ENCODE results near the gene PTGES3. TPM values are rescaled to one million over a fixed set of nuclear protein-coding genes. Genes with fewer than 3 reads are reported as not detected.

Gene PTGES3
- total RNA-seq, 2 donors from 2014 or later, result 242 to 303 TPM

DNA sequence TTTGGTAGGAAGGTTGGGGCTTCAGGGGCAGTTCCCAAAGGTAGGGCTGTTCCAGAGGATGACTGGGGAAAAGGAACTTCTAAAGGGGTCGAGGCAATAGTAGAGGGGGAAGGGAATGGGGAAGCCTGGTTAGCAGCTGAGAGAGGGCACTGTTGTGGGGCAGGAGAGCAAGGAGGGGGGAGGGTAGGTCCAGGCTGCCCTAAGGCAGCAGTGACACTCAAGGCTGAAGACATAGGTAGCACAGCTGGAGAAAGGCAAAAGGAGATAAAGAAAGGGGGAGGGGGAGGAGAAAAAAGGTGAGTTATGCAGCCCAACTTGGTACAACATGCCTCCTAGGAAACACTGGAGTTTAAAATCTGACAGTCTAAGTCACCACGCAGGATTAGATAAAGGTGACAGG is 33.1 kb upstream of the PTGES3 start:
- Histone ChIP-seq H3K27me3 (no peaks in the 10 kb centered on the region), H3K9me3 (no peaks in the 10 kb centered on the region), H3K27ac (no peak overlapping the region), H3K4me1 (peaks cover 13% of the 10 kb centered on the region), H3K4me3 (no peak overlapping the region), H3K36me3 (peaks cover 5% of the 10 kb centered on the region), H3K9ac (ENCODE audit: low read depth in 2 of 2, low read length in 2 of 2) (no peak overlapping the region)
- TF ChIP-seq, protein P1, sequence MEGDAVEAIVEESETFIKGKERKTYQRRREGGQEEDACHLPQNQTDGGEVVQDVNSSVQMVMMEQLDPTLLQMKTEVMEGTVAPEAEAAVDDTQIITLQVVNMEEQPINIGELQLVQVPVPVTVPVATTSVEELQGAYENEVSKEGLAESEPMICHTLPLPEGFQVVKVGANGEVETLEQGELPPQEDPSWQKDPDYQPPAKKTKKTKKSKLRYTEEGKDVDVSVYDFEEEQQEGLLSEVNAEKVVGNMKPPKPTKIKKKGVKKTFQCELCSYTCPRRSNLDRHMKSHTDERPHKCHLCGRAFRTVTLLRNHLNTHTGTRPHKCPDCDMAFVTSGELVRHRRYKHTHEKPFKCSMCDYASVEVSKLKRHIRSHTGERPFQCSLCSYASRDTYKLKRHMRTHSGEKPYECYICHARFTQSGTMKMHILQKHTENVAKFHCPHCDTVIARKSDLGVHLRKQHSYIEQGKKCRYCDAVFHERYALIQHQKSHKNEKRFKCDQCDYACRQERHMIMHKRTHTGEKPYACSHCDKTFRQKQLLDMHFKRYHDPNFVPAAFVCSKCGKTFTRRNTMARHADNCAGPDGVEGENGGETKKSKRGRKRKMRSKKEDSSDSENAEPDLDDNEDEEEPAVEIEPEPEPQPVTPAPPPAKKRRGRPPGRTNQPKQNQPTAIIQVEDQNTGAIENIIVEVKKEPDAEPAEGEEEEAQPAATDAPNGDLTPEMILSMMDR (IDR thresholded peaks at IDR 0.05), result no peak
- DNase-seq, result no peak
- intact Hi-C loops (cut with DNase I), result loop anchor here (5.0 to 10.0 kb wide), 2 partner anchors 34 to 76 kb away; partner anchors contain the start of genes ATP5F1B and PTGES3

DNA sequence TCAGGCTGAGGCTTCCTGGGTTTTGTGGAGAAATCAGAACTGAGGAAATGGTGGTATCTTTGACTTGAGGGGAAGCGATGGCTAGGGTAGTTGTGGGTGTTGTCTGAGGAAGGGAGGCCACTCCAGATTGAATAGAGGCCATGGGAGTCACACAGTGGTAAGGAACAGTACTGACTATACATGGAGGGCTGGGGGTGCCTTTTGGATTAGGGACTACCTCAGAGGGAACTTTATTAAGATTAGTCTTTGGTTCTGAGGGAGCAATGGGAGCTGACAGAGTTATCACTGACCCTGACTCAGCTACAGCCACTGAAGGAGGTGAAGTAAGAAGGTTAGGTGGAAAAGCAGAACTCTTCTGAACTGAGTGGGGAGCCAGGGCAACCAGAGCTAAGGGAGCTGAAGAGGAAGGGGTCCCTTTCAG is 32.7 kb upstream of the PTGES3 start:
- no peaks in the 10 kb centered on the region for H3K9me3 ChIP-seq
- peaks cover 13% of the 10 kb centered on the region for H3K4me1 ChIP-seq
- peaks cover 5% of the 10 kb centered on the region for H3K36me3 ChIP-seq
- DNase-seq, result no peak
- no peak overlapping the region for H3K27ac ChIP-seq
- intact Hi-C loops (cut with DNase I), result loop anchor here (5.0 to 10.0 kb wide), 2 partner anchors 33 to 76 kb away; partner anchors contain the start of genes ATP5F1B and PTGES3
- TF ChIP-seq, protein P1 (IDR thresholded peaks at IDR 0.05), result no peak
- H3K27me3 ChIP-seq, result no peaks in the 10 kb centered on the region
- no peak overlapping the region for H3K4me3 ChIP-seq
- H3K9ac ChIP-seq (ENCODE audit: low read depth in 2 of 2, low read length in 2 of 2), result no peak overlapping the region

DNA sequence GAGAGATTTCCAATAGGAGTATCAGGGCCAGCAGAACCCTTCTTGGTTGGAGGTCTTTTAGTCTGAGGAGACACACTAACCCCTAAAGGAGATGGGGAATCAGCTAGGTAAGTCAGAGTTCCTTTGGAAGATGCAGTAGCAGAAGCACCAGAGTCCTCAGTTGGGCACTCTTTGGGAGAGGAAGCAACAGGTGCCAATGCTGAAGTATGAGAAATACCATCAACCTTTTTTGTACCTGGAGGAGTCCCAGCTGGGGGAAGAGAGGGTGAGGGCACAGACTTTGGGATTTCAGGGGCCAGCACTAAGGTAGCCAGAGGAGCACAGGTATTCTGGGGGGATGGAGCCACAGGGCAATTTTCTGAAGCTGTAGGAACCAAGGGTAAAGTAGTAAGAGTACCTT is 31.0 kb upstream of the PTGES3 start:
- TF ChIP-seq, protein P1 (IDR thresholded peaks at IDR 0.05), result no peak
- no peak overlapping the region for H3K4me3 ChIP-seq
- H3K9me3 ChIP-seq, result no peaks in the 10 kb centered on the region
- peaks cover 13% of the 10 kb centered on the region for H3K4me1 ChIP-seq
- H3K9ac ChIP-seq (ENCODE audit: low read depth in 2 of 2, low read length in 2 of 2), result no peak overlapping the region
- H3K27me3 ChIP-seq, result no peaks in the 10 kb centered on the region
- DNase-seq, result no peak
- peaks cover 8% of the 10 kb centered on the region for H3K36me3 ChIP-seq
- no peak overlapping the region for H3K27ac ChIP-seq
- intact Hi-C loops (cut with DNase I), result no loop called here

DNA sequence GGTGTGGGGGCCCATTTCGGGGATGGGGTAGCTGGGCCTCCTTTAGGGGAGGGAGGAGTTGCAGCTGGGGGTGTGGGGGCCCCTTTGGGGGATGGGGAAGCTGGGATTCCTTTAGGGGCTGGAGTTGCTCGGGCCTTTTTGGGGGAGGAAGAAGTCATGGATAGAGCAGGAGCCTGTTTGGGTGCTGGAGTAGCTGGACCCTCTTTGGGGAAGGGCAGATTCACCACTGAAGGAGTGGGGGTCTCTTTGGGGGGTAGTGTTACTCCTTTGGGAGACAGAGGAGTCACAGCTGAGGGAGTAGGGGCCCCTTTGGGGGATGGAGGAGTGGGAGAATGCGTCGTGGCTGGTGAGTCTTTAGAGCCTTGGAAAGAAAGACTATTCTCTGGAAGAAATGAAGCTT is 30.6 kb upstream of the PTGES3 start:
- intact Hi-C loops (cut with DNase I), result no loop called here
- Histone ChIP-seq H3K9ac (ENCODE audit: low read depth in 2 of 2, low read length in 2 of 2) (no peak overlapping the region), H3K27ac (no peak overlapping the region), H3K9me3 (no peaks in the 10 kb centered on the region), H3K27me3 (no peaks in the 10 kb centered on the region), H3K4me3 (no peak overlapping the region), H3K4me1 (peaks cover 13% of the 10 kb centered on the region), H3K36me3 (peaks cover 12% of the 10 kb centered on the region)
- no peak for DNase-seq
- TF ChIP-seq, protein P1 (IDR thresholded peaks at IDR 0.05), result no peak

DNA sequence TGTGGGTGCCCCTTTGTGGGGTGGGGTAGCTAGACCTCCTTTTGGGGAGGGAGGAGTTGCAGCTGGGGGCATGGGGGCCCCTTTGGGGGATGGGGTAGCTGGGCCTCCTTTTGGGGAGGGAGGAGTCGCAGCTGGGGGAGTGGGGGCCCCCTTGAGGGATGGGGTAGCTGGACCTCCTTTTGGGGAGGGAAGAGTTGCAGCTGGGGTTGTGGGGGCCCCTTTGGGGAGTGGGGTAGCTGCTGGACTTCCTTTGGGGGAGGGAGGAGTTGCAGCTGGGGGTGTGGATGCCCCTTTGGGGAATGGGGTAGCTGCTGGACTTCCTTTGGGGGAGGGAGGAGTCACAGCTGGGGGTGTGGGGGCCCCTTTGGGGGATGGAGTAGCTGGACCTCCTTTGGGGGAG is 30.1 kb upstream of the PTGES3 start:
- Histone ChIP-seq H3K4me3 (no peak overlapping the region), H3K27ac (no peak overlapping the region), H3K27me3 (no peaks in the 10 kb centered on the region), H3K36me3 (peaks cover 12% of the 10 kb centered on the region), H3K9me3 (no peaks in the 10 kb centered on the region), H3K9ac (ENCODE audit: low read depth in 2 of 2, low read length in 2 of 2) (no peak overlapping the region), H3K4me1 (peaks cover 13% of the 10 kb centered on the region)
- DNase-seq, result no peak
- intact Hi-C loops (cut with DNase I), result no loop called here
- TF ChIP-seq, protein P1 (IDR thresholded peaks at IDR 0.05), result no peak
